MM.1S (cell line): ENCODE data around the gene TBX4.

ENCODE experiments used
- CTCF ChIP-seq: fragments of 300-600 bp; sonication (generic); IDR thresholded peaks from 2 replicates; pipeline ENCODE4 v1.5.1; 2016; ENCODE audit warnings: antibody characterized with exemption, low read length, mixed read lengths
- EZH2 ChIP-seq: fragments of 300-600 bp; sonication (generic); optimal IDR thresholded peaks from 2 replicates; pipeline ENCODE3; 2017; ENCODE audit warnings: low read depth, mild to moderate bottlenecking, antibody characterized with exemption, low read length, mixed read lengths
- EZH2phosphoT487 ChIP-seq: fragments of 300-600 bp; sonication (generic); IDR thresholded peaks from 2 replicates; pipeline ENCODE4 v1.6.1; 2018; ENCODE audit warnings: antibody characterized with exemption, low read length

- TF ChIP-seq CTCF (no peak), EZH2phosphoT487 (no peak), EZH2 (no peak)
Measured at GRCh38 chr17:61505846-61506627, 53.8 kb downstream of the TBX4 start.
